ENCODE results near the gene MYH11.
"Not testable (repeated sequence)": the region's sequence is repeated elsewhere in the genome, so short reads cannot be mapped to it uniquely, and the experiment has no call there.

Gene MYH11

GRCh38 chr16:15747937-15748336 lies 108.9 kb downstream of the MYH11 start:
- DNase-seq = no peak

- no peak for DNase-seq
Observed at GRCh38 chr16:15746332-15746731, 110.5 kb downstream of the MYH11 start.

- no peak for DNase-seq
Observed at GRCh38 chr16:15743657-15744056, 113.2 kb downstream of the MYH11 start.

- no peak for DNase-seq
Observed at GRCh38 chr16:15742716-15743115, 114.1 kb downstream of the MYH11 start.

- no peak for DNase-seq
Observed at GRCh38 chr16:15741207-15741871, 115.5 kb downstream of the MYH11 start.

GRCh38 chr16:15739950-15740349 lies 116.9 kb downstream of the MYH11 start:
- DNase-seq = no peak

- no peak for DNase-seq
Observed at GRCh38 chr16:15739464-15739863, 117.4 kb downstream of the MYH11 start.

GRCh38 chr16:15737140-15737644 lies 119.6 kb downstream of the MYH11 start:
- DNase-seq = no peak

- DNase-seq = no peak
Observed at GRCh38 chr16:15736529-15736928, 120.3 kb downstream of the MYH11 start.

GRCh38 chr16:15735610-15736009 lies 121.2 kb downstream of the MYH11 start:
- no peak for DNase-seq

- DNase-seq = no peak
Observed at GRCh38 chr16:15732416-15732815, 124.4 kb downstream of the MYH11 start.

- no peak for DNase-seq
Observed at GRCh38 chr16:15729152-15729551, 127.7 kb downstream of the MYH11 start.

- DNase-seq = not testable (repeated sequence)
Observed at GRCh38 chr16:15727697-15728096, 129.1 kb downstream of the MYH11 start.

GRCh38 chr16:15726715-15727114 lies 130.1 kb downstream of the MYH11 start:
- no peak for DNase-seq

- DNase-seq = no peak
Observed at GRCh38 chr16:15725641-15726240, 131.1 kb downstream of the MYH11 start.

- no peak for DNase-seq
Observed at GRCh38 chr16:15723808-15724207, 133.0 kb downstream of the MYH11 start.

GRCh38 chr16:15721018-15721417 lies 135.8 kb downstream of the MYH11 start:
- no peak for DNase-seq

- DNase-seq = no peak
Observed at GRCh38 chr16:15716694-15717447, 140.0 kb downstream of the MYH11 start.

GRCh38 chr16:15715221-15715620 lies 141.6 kb downstream of the MYH11 start:
- no peak for DNase-seq

- no peak for DNase-seq
Observed at GRCh38 chr16:15714393-15715172, 142.2 kb downstream of the MYH11 start.

- no peak for DNase-seq
Observed at GRCh38 chr16:15708997-15709396, 147.8 kb downstream of the MYH11 start.

- DNase-seq = no peak
Observed at GRCh38 chr16:15708096-15708495, 148.7 kb downstream of the MYH11 start.

GRCh38 chr16:15707332-15707731 lies 149.5 kb downstream of the MYH11 start:
- DNase-seq = no peak

Data from amniotic stem cell (primary cell).